Endothelial cell of umbilical vein (primary cell): ENCODE data around the gene POU6F2.

Source experiments
- CTCF ChIP-seq, 2 donors: IDR thresholded peaks; 1 replicate in 1 of 2; 2 replicates in 1 of 2; pipeline ENCODE4 v1.5.1; 2011; ENCODE audit warnings: low read length in 2 of 2, mild to moderate bottlenecking in 2 of 2, moderate library complexity in 2 of 2, control low read depth in 1 of 2, inconsistent platforms in 1 of 2, low read depth in 1 of 2; ENCODE audit not compliant: insufficient read depth in 1 of 2; ENCODE audit errors: extremely low read depth in 1 of 2
- EZH2 ChIP-seq: IDR thresholded peaks from 2 replicates; pipeline ENCODE4 v1.6.1; 2012; ENCODE audit warnings: borderline replicate concordance, low read depth, mild to moderate bottlenecking, moderate library complexity, low read length, inconsistent platforms; ENCODE audit not compliant: severe bottlenecking
- JUN ChIP-seq: IDR thresholded peaks from 2 replicates; pipeline ENCODE4 v1.6.1; 2011; ENCODE audit warnings: borderline replicate concordance, low read depth; ENCODE audit not compliant: insufficient read length, insufficient read depth
- MYC ChIP-seq: IDR thresholded peaks from one replicate; pipeline ENCODE4 v1.6.1; 2011; ENCODE audit warnings: mild to moderate bottlenecking, low read depth, low read length
- POLR2A ChIP-seq: IDR thresholded peaks from 2 replicates; pipeline ENCODE4 v1.6.1; 2012; ENCODE audit warnings: low read depth, mild to moderate bottlenecking, control low read depth, low read length
- POLR2AphosphoS5 ChIP-seq: IDR thresholded peaks from 2 replicates; pipeline ENCODE4 v1.6.1; 2012; ENCODE audit warnings: low read depth, mild to moderate bottlenecking, control low read depth, low read length, moderate library complexity; ENCODE audit not compliant: insufficient read depth

- TF ChIP-seq CTCF (IDR thresholded peaks at IDR 0.05; ENCODE audit: extremely low read depth in 1 of 2, insufficient read depth in 1 of 2, low read depth in 1 of 2, low read length in 2 of 2) (no peak), EZH2 (no peak), POLR2AphosphoS5 (no peak), MYC (no peak), JUN (no peak), POLR2A (no peak)
These were observed 335.7 kb downstream of the POU6F2 start for GRCh38 chr7:39313376-39313775.
